ENCODE results near the gene SCNN1G.

SCNN1G gene

GRCh38 chr16:23254338-23254737 lies 71.8 kb downstream of the SCNN1G start:
- ATAC-seq, result no peak

- no peak for ATAC-seq
These were observed 72.5 kb downstream of the SCNN1G start for GRCh38 chr16:23255000-23255399.

- no peak for ATAC-seq
These were observed 73.9 kb downstream of the SCNN1G start for GRCh38 chr16:23256440-23256839.

GRCh38 chr16:23257682-23258081 lies 75.1 kb downstream of the SCNN1G start:
- ATAC-seq, result no peak

GRCh38 chr16:23258919-23259237 lies 76.3 kb downstream of the SCNN1G start:
- ATAC-seq, result no peak
